Kidney (tissue), 14 donors: Measurements from ENCODE around the gene GDF3. TPM values are rescaled to one million over a fixed set of nuclear protein-coding genes. Genes with fewer than 3 reads are reported as not detected.

Experiments
- DNase-seq, 5 donors: peaks; one replicate each; pipeline ENCODE4 v3.0.0-alpha.2; 2013 to 2020
- FAIRE-seq: peaks from 2 replicates; lab custom pipeline; 2012; peaks lifted over from hg19 to GRCh38; lab: Jason Lieb, UNC
- H3K27ac ChIP-seq, 2 donors: one replicate each; pipeline ENCODE4 v1.7.0; 2013; ENCODE audit warnings: low read depth in 2 of 2, low read length in 2 of 2, inconsistent platforms in 1 of 2
- H3K27me3 ChIP-seq: one replicate; pipeline ENCODE4 v1.7.1; 2013; ENCODE audit warnings: low read length, inconsistent platforms; ENCODE audit not compliant: control insufficient read depth, insufficient read depth
- H3K36me3 ChIP-seq, 3 donors: one replicate each; pipeline versions ENCODE4 v1.7.0 to v1.7.1; 2013; ENCODE audit warnings: low read length in 3 of 3, control low read depth in 1 of 3, inconsistent platforms in 1 of 3; ENCODE audit not compliant: insufficient read depth in 3 of 3, control insufficient read depth in 2 of 3
- H3K4me1 ChIP-seq, 3 donors: one replicate each; pipeline versions ENCODE4 v1.7.0 to v1.7.1; 2013; ENCODE audit warnings: low read length in 3 of 3, inconsistent platforms in 1 of 3, low read depth in 1 of 3; ENCODE audit not compliant: control insufficient read depth in 2 of 3, insufficient read depth in 2 of 3
- H3K4me3 ChIP-seq, 3 donors: one replicate each; pipeline versions ENCODE4 v1.7.0 to v1.8.1; 2013; ENCODE audit warnings: low read length in 3 of 3, control low read depth in 1 of 3, inconsistent platforms in 1 of 3
- H3K9ac ChIP-seq, 3 donors: one replicate each; pipeline versions ENCODE4 v1.7.0 to v1.7.1; 2013; ENCODE audit warnings: low read length in 3 of 3, control low read depth in 1 of 3, inconsistent platforms in 1 of 3
- H3K9me3 ChIP-seq, 3 donors: one replicate each; pipeline versions ENCODE4 v1.7.0 to v1.7.1; 2013; ENCODE audit warnings: low read length in 3 of 3, control low read depth in 1 of 3, inconsistent platforms in 1 of 3; ENCODE audit not compliant: control insufficient read depth in 2 of 3, insufficient read depth in 1 of 3
- CTCF ChIP-seq: IDR thresholded peaks from 3 replicates; pipeline ENCODE4 v1.5.1; 2012; ENCODE audit warnings: mild to moderate bottlenecking, moderate library complexity, borderline replicate concordance; ENCODE audit not compliant: insufficient read depth; ENCODE audit errors: extremely low read depth
- intact Hi-C: fragments of 100-400 bp; cut with DNase I; formaldehyde crosslinking; loops from one replicate; pipeline ENCODE4 v1.11.1; 2022
- polyA plus RNA-seq: library from polyadenylated mRNA; stranded (reverse); fragments of 350-450 nt; fragmentation: Illumina TruSeq; extraction: RNeasy Lipid Tissue Mini Kit (QIAGEN cat#74804); gene quantifications from one replicate; pipeline ENCODE4 v1.2.3, GENCODE V29; 2014; ENCODE audit warnings: low read depth, low replicate concordance; ENCODE audit not compliant: insufficient read depth
- total RNA-seq: library from RNA; stranded (reverse); fragmentation: NEBNext Ultra II Directional; extraction: Animal tissue kit (Norgen Biotek cat#: 25700); gene quantifications from one replicate; pipeline ENCODE4 v1.2.1, GENCODE V29; 2021
- donor health status: control.
- donor health status: control.
- donor health status: control.
- donor health status: control.
- donor health status: control.
- donor health status: DM: yes; HTN: yes; CAD: no.
- donor health status: Normal renal cell carcinoma (clear cell type).

GDF3 gene
- total and polyA plus RNA-seq, 2 donors from 2014 or later, result 0.66 to 1.6 TPM

- peak in 1 of 5 donors; percentile 7 for DNase-seq
- FAIRE-seq, result no peak
- H3K36me3 ChIP-seq, result no peaks in the 10 kb centered on the region
- H3K9ac ChIP-seq, result no peak overlapping the region
- H3K27me3 ChIP-seq, result no peaks in the 10 kb centered on the region
- no peaks in the 10 kb centered on the region for H3K4me1 ChIP-seq
- H3K27ac ChIP-seq, result no peak overlapping the region
- no peak for TF ChIP-seq CTCF
- no peaks in the 10 kb centered on the region for H3K9me3 ChIP-seq
- no peak overlapping the region for H3K4me3 ChIP-seq
- intact Hi-C loops, result no loop called here
These were observed 34.2 kb upstream of the GDF3 start for GRCh38 chr12:7729746-7730145.

- intact Hi-C loops, result no loop called here
- Histone ChIP-seq H3K27ac (no peak overlapping the region), H3K9ac (no peak overlapping the region), H3K36me3 (no peaks in the 10 kb centered on the region), H3K4me1 (no peaks in the 10 kb centered on the region), H3K9me3 (no peaks in the 10 kb centered on the region), H3K4me3 (no peak overlapping the region), H3K27me3 (no peaks in the 10 kb centered on the region)
- no peak for DNase-seq
- no peak for FAIRE-seq
- TF ChIP-seq CTCF, result no peak
These were observed 28.4 kb upstream of the GDF3 start for GRCh38 chr12:7723926-7724325.

- H3K4me3 ChIP-seq, result no peak overlapping the region
- no peaks in the 10 kb centered on the region for H3K36me3 ChIP-seq
- no peak for TF ChIP-seq CTCF
- H3K9ac ChIP-seq, result no peak overlapping the region
- H3K27me3 ChIP-seq, result no peaks in the 10 kb centered on the region
- intact Hi-C loops, result no loop called here
- H3K27ac ChIP-seq, result no peak overlapping the region
- H3K9me3 ChIP-seq, result no peaks in the 10 kb centered on the region
- FAIRE-seq, result no peak
- no peak for DNase-seq
- H3K4me1 ChIP-seq, result no peaks in the 10 kb centered on the region
These were observed 24.6 kb upstream of the GDF3 start for GRCh38 chr12:7719946-7720730.
